GM21825 (cell line): ENCODE data around the gene TEX44.

Experiments used
- ATAC-seq: cut with Tn5 transposase; IDR thresholded peaks from one replicate; pipeline ENCODE4 v1.9.1; 2021; ENCODE audit warnings: mild to moderate bottlenecking, moderate library complexity; ENCODE audit not compliant: unreplicated experiment

The TEX44 gene

GRCh38 chr2:231604685-231605606 lies 12.3 kb downstream of the TEX44 start:
- ATAC-seq, result peak; percentile 83

GRCh38 chr2:231605607-231606091 lies 13.0 kb downstream of the TEX44 start:
- ATAC-seq, result no peak

GRCh38 chr2:231606941-231607340 lies 14.3 kb downstream of the TEX44 start:
- ATAC-seq, result no peak

- no peak for ATAC-seq
Measured at GRCh38 chr2:231611273-231612108, 18.8 kb downstream of the TEX44 start.

- ATAC-seq, result no peak
Measured at GRCh38 chr2:231612109-231612455, 19.4 kb downstream of the TEX44 start.

- ATAC-seq, result peak; percentile 39
Measured at GRCh38 chr2:231612456-231613330, 20.0 kb downstream of the TEX44 start.

- no peak for ATAC-seq
Measured at GRCh38 chr2:231613331-231613662, 20.6 kb downstream of the TEX44 start.

- peak; percentile 65 for ATAC-seq
Measured at GRCh38 chr2:231613663-231614558, 21.2 kb downstream of the TEX44 start.

GRCh38 chr2:231614559-231615057 lies 21.9 kb downstream of the TEX44 start:
- ATAC-seq, result peak; percentile 3

GRCh38 chr2:231615058-231615671 lies 22.5 kb downstream of the TEX44 start:
- no peak for ATAC-seq

- no peak for ATAC-seq
Measured at GRCh38 chr2:231616296-231616695, 23.6 kb downstream of the TEX44 start.

GRCh38 chr2:231617059-231617926 lies 24.6 kb downstream of the TEX44 start:
- no peak for ATAC-seq

- ATAC-seq, result no peak
Measured at GRCh38 chr2:231621051-231621879, 28.6 kb downstream of the TEX44 start.

- ATAC-seq, result no peak
Measured at GRCh38 chr2:231622963-231623362, 30.3 kb downstream of the TEX44 start.

GRCh38 chr2:231626449-231626848 lies 33.8 kb downstream of the TEX44 start:
- ATAC-seq, result no peak

GRCh38 chr2:231627384-231628120 lies 34.9 kb downstream of the TEX44 start:
- no peak for ATAC-seq
